GM23248 (cell line): Measurements from ENCODE around the gene RELT. TPM values are rescaled to one million over a fixed set of nuclear protein-coding genes. Genes with fewer than 3 reads are reported as not detected.

Experiments
- DNase-seq: peaks from one replicate; pipeline ENCODE4 v3.0.0-alpha.2; 2015
- H2AFZ ChIP-seq: fragments of 200-600 bp; sonication (generic); 2 replicates; pipeline ENCODE4 v1.6.1; 2016; ENCODE audit warnings: antibody characterized with exemption
- H3F3A ChIP-seq: fragments of 200-600 bp; sonication (generic); 2 replicates; pipeline ENCODE4 v1.6.1; 2016; ENCODE audit warnings: mild to moderate bottlenecking, antibody characterized with exemption, mixed run types; ENCODE audit not compliant: insufficient read depth
- H3K27ac ChIP-seq: fragments of 200-600 bp; sonication (generic); 2 replicates; pipeline ENCODE4 v1.5.1; 2016; ENCODE audit warnings: mild to moderate bottlenecking
- H3K27me3 ChIP-seq: fragments of 200-600 bp; sonication (generic); replicated peaks from 2 replicates; pipeline ENCODE4 v1.6.1; 2016; ENCODE audit warnings: mild to moderate bottlenecking; ENCODE audit not compliant: insufficient read depth
- H3K36me3 ChIP-seq: fragments of 200-600 bp; sonication (generic); 2 replicates; pipeline ENCODE4 v1.6.1; 2016; ENCODE audit warnings: low read depth, mild to moderate bottlenecking
- H3K4me1 ChIP-seq: fragments of 200-600 bp; sonication (generic); 2 replicates; pipeline ENCODE4 v1.6.1; 2016; ENCODE audit warnings: mild to moderate bottlenecking; ENCODE audit not compliant: insufficient read depth
- H3K4me2 ChIP-seq: fragments of 200-600 bp; sonication (generic); one replicate; pipeline ENCODE4 v1.6.1; 2016; ENCODE audit warnings: mild to moderate bottlenecking; ENCODE audit not compliant: unreplicated experiment
- H3K4me3 ChIP-seq: fragments of 200-600 bp; sonication (generic); 2 replicates; pipeline ENCODE4 v1.5.1; 2016; ENCODE audit warnings: mild to moderate bottlenecking
- H3K79me2 ChIP-seq: fragments of 200-600 bp; sonication (generic); 2 replicates; pipeline ENCODE4 v1.6.1; 2016; ENCODE audit warnings: mild to moderate bottlenecking; ENCODE audit not compliant: insufficient read depth
- H3K9ac ChIP-seq: fragments of 200-600 bp; sonication (generic); 2 replicates; pipeline ENCODE4 v1.6.1; 2016; ENCODE audit warnings: mild to moderate bottlenecking
- H3K9me2 ChIP-seq: fragments of 200-600 bp; sonication (generic); 2 replicates; pipeline ENCODE4 v1.6.1; 2016; ENCODE audit warnings: mixed run types, mild to moderate bottlenecking, moderate library complexity; ENCODE audit not compliant: insufficient read depth
- H3K9me3 ChIP-seq: fragments of 200-600 bp; sonication (generic); one replicate; pipeline ENCODE4 v1.6.1; 2017; ENCODE audit warnings: low read depth
- H4K20me1 ChIP-seq: fragments of 200-600 bp; sonication (generic); 2 replicates; pipeline ENCODE4 v1.6.0; 2016; ENCODE audit not compliant: insufficient read depth
- EZH2 ChIP-seq: fragments of 200-600 bp; sonication (generic); IDR thresholded peaks from 2 replicates; pipeline ENCODE4 v1.6.1; 2018; ENCODE audit warnings: antibody characterized with exemption, mild to moderate bottlenecking; ENCODE audit not compliant: insufficient read depth, poor library complexity, severe bottlenecking
- EZH2phosphoT487 ChIP-seq: fragments of 200-600 bp; sonication (generic); IDR thresholded peaks from 2 replicates; pipeline ENCODE4 v1.6.1; 2018; ENCODE audit warnings: antibody characterized with exemption, moderate library complexity, mild to moderate bottlenecking, low read depth; ENCODE audit not compliant: insufficient read depth
- WGBS, 2 experiments: methylation state at CpG; one replicate each; pipeline ENCODE4 v1.1.6; 2015 to 2017; ENCODE audit warnings: low lambda C conversion rate in 2 of 2, low coverage in 1 of 2; ENCODE audit errors: missing lambda C conversion rate in 2 of 2; 5-methylcytosine and 5-hydroxymethylcytosine counted together
- in situ Hi-C: fragments of 300-500 bp; cut with MboI; formaldehyde crosslinking; loops from 2 replicates; pipeline ENCODE4 v1.15.0; 2020
- polyA plus RNA-seq: library from polyadenylated mRNA; unstranded; fragments of >200 nt; fragmentation: Nextera tagmentation; extraction: Ambion mirVana; gene quantifications from 2 replicates; pipeline ENCODE4 v1.2.1, GENCODE V29; 2016
- total RNA-seq: library from RNA; depleted of rRNA; stranded (reverse); fragments of >200 nt; shearing (Covaris generic); gene quantifications from 2 replicates; pipeline ENCODE4 v1.2.3, GENCODE V29; 2014

Gene RELT
- total and polyA plus RNA-seq, 2 experiments from 2014 or later: 2.9 to 8.2 TPM

GRCh38 chr11:73335204-73335923, 40.8 kb upstream of the RELT start:
- H4K20me1 ChIP-seq: peaks cover 4% of the 10 kb centered on the region; the same call in 1 of the 2 replicates
- in situ Hi-C loops: loop anchor here (5.0 kb wide), 1 partner anchor 33 kb away; no protein-coding TSS in a partner anchor

DNA sequence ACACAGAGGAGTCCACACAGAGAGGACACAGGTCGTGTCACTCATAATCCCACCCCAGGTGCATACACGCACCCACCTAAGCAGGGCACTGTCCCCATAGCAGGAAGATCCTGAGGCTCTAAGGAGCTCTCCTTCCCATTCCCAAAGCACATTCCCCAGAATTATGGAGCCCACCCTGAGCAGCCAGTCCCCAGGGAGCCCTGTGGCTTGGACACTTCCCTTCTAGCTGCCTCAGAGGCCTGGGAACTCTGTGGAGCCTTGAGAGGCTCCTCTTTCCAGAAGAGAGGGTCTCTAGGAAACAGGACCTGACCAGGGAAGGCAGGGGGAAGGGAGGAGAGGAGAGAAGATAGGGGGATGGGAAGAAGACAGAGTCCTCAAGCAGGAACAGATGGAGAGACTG, 38.4 kb upstream of the RELT start:
- no peak overlapping the region for H3K9ac ChIP-seq
- H3K27me3 ChIP-seq: no peaks in the 10 kb centered on the region
- peaks cover 3% of the 10 kb centered on the region for H4K20me1 ChIP-seq
- H3K36me3 ChIP-seq: no peaks in the 10 kb centered on the region
- WGBS, 2 experiments: 86 to 88% methylated on average over 2 of the region's 2 CpGs
- TF ChIP-seq EZH2 (no peak), EZH2phosphoT487 (no peak)
- H3K4me1 ChIP-seq: peaks cover 26% of the 10 kb centered on the region
- no peak overlapping the region for H3K4me2 ChIP-seq
- H3K9me2 ChIP-seq: no peaks in the 10 kb centered on the region
- in situ Hi-C loops: loop anchor here (5.0 kb wide), 1 partner anchor 36 kb away; no protein-coding TSS in a partner anchor
- no peak overlapping the region for H2AFZ ChIP-seq
- no peak overlapping the region for H3K27ac ChIP-seq
- peaks cover 98% of the 10 kb centered on the region for H3K79me2 ChIP-seq
- DNase-seq: no peak
- H3K9me3 ChIP-seq: no peaks in the 10 kb centered on the region
- H3F3A ChIP-seq: peaks cover 25% of the 10 kb centered on the region
- H3K4me3 ChIP-seq: no peak overlapping the region

More at GRCh38 chr11:73335204-73335923, 40.8 kb upstream of the RELT start:
- peak; percentile 77 for DNase-seq
- Histone ChIP-seq H3K4me2 (peak overlapping the region; percentile 63), H3K27me3 (no peaks in the 10 kb centered on the region), H3K79me2 (peaks cover 99% of the 10 kb centered on the region), H3K4me1 (peaks cover 44% of the 10 kb centered on the region), H3K9me3 (no peaks in the 10 kb centered on the region), H2AFZ (no peak overlapping the region), H3K36me3 (no peaks in the 10 kb centered on the region), H3K9me2 (no peaks in the 10 kb centered on the region), H3K4me3 (no peak overlapping the region), H3K9ac (peak overlapping the region; percentile 57), H3K27ac (peak overlapping the region; percentile 51), H3F3A (peaks cover 25% of the 10 kb centered on the region)
- WGBS, 2 experiments: 0 to 3% methylated on average over 4 of the region's 4 CpGs
- TF ChIP-seq EZH2phosphoT487 (no peak), EZH2 (no peak)

DNA sequence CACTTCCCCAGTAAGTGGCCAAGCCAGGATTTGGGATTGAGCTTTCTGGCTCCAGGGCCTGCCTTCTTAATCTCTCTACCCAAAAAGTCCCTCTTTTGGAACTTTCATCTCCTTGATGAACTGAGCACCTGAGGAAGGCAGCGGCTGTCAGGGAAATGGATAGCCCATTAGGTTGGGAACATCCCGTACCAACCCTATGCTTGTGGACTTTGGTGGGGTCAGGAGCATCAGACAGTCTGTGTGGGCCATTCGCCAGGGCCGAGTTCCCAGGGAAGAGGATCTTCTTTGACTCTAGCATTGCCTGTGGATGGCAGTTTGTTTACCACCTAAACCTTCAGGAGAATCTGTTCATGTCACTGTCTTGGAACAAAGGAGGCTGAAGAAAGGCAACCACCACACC, 37.9 kb upstream of the RELT start:
- 78 to 84% methylated on average over 4 of the region's 4 CpGs for WGBS, 2 experiments
- Histone ChIP-seq H3F3A (peaks cover 21% of the 10 kb centered on the region), H3K9ac (no peak overlapping the region), H4K20me1 (peaks cover 3% of the 10 kb centered on the region), H3K9me3 (no peaks in the 10 kb centered on the region), H3K4me1 (peaks cover 21% of the 10 kb centered on the region), H2AFZ (no peak overlapping the region), H3K27ac (no peak overlapping the region), H3K4me3 (no peak overlapping the region), H3K27me3 (no peaks in the 10 kb centered on the region), H3K4me2 (no peak overlapping the region), H3K36me3 (no peaks in the 10 kb centered on the region), H3K9me2 (no peaks in the 10 kb centered on the region), H3K79me2 (peaks cover 96% of the 10 kb centered on the region)
- in situ Hi-C loops: loop anchor here (5.0 kb wide), 1 partner anchor 36 kb away; no protein-coding TSS in a partner anchor
- DNase-seq: no peak
- TF ChIP-seq EZH2: no peak

- in situ Hi-C loops: no loop called here
- WGBS, 2 experiments: 27 to 32% methylated on average over 3 of the region's 3 CpGs
- Histone ChIP-seq H3F3A (peaks cover 5% of the 10 kb centered on the region; the same call in 1 of the 2 replicates), H3K9ac (no peak overlapping the region), H2AFZ (no peak overlapping the region), H3K4me2 (no peak overlapping the region), H3K27ac (no peak overlapping the region), H4K20me1 (peaks cover 3% of the 10 kb centered on the region), H3K9me2 (no peaks in the 10 kb centered on the region), H3K79me2 (peaks cover 96% of the 10 kb centered on the region), H3K36me3 (no peaks in the 10 kb centered on the region), H3K4me1 (peaks cover 3% of the 10 kb centered on the region), H3K27me3 (no peaks in the 10 kb centered on the region), H3K9me3 (no peaks in the 10 kb centered on the region), H3K4me3 (no peak overlapping the region)
- TF ChIP-seq EZH2phosphoT487: no peak
- TF ChIP-seq EZH2: no peak
- peak; percentile 37 for DNase-seq
Observed at GRCh38 chr11:73340164-73340563, 36.0 kb upstream of the RELT start.
